A673 (cell line): ENCODE data around the gene LRRC15.

Experiments
- EZH2 ChIP-seq: fragments of 200-600 bp; sonication (generic); IDR thresholded peaks from 2 replicates; pipeline ENCODE4 v1.6.1; 2017; ENCODE audit warnings: borderline replicate concordance, low read depth, mild to moderate bottlenecking, mixed read lengths, antibody characterized with exemption, low read length; ENCODE audit not compliant: poor library complexity, severe bottlenecking
- TF ChIP-seq, protein P1 (sequence below): fragments of 300-800, 200-600 bp; sonication (generic); conservative IDR thresholded peaks from 2 replicates; pipeline ENCODE4 v1.5.1; 2017; ENCODE audit warnings: low read depth, mild to moderate bottlenecking, antibody characterized with exemption, low read length, moderate library complexity, mixed read lengths

DNA sequence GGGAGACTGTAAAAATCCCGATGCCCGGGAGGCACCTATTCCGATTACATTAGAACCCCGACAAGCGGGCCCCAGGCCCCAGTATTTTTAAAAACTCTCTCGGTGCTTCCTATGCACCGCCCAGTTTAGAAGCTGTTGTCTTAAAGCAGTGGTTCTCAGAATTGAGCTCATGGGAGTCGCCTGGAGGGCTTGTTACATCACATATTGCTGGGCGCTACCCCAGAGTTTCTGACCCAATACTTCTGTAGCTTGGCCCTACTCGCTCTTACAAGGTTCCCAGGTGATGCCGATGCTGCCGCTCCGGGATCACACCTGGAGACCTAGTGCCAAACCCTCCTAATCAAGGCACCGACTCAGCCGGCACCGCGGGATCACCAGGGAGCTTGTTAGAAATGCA, 53.6 kb downstream of the LRRC15 start:
- TF ChIP-seq, protein P1, sequence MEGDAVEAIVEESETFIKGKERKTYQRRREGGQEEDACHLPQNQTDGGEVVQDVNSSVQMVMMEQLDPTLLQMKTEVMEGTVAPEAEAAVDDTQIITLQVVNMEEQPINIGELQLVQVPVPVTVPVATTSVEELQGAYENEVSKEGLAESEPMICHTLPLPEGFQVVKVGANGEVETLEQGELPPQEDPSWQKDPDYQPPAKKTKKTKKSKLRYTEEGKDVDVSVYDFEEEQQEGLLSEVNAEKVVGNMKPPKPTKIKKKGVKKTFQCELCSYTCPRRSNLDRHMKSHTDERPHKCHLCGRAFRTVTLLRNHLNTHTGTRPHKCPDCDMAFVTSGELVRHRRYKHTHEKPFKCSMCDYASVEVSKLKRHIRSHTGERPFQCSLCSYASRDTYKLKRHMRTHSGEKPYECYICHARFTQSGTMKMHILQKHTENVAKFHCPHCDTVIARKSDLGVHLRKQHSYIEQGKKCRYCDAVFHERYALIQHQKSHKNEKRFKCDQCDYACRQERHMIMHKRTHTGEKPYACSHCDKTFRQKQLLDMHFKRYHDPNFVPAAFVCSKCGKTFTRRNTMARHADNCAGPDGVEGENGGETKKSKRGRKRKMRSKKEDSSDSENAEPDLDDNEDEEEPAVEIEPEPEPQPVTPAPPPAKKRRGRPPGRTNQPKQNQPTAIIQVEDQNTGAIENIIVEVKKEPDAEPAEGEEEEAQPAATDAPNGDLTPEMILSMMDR: no peak
- no peak for TF ChIP-seq EZH2
